ENCODE data around the gene EFCAB6. TPM values are rescaled to one million over a fixed set of nuclear protein-coding genes. Genes with fewer than 3 reads are reported as not detected.

EFCAB6 gene
- total RNA-seq, 2 experiments from 2014 or later: 0.15 to 0.20 TPM

DNA sequence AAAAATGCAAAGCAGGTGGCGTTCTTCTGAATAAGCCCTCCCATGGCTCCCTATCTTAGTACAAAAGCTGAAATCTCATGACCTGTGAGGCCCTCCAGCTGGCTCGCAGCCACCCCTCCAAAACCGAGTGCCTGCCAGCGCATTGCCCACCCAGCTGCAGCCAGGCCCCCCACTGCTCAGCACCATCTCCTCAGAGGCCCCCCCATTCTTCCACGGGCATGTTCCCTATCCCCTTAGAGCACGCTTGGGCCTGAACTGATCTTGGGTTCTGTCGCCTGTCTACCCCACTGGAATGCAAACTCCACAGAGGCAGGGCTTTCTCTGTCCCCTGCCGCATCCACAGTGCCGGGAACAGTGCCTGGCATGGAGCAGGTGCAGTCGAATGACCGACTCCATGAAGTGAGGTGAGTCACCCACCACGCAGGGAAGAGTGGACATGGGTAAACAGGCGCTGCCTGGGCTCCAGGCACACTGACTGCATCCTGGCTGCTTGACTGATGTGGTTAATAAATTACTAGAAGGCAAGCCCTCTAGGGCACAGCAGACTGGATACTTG lies 11.3 kb upstream of the EFCAB6 start:
- Mint-ChIP-seq H3K4me1 (no peaks in the 10 kb centered on the region), H3K4me3 (no peak overlapping the region), H3K9me3 (no peaks in the 10 kb centered on the region), H3K36me3 (ENCODE audit: low read depth) (no peaks in the 10 kb centered on the region), H3K27me3 (no peaks in the 10 kb centered on the region), H3K27ac (no peak overlapping the region)
- CTCF ChIA-PET: no interaction called here
- DNase-seq: no peak
- POLR2A ChIA-PET: no interaction called here

DNA sequence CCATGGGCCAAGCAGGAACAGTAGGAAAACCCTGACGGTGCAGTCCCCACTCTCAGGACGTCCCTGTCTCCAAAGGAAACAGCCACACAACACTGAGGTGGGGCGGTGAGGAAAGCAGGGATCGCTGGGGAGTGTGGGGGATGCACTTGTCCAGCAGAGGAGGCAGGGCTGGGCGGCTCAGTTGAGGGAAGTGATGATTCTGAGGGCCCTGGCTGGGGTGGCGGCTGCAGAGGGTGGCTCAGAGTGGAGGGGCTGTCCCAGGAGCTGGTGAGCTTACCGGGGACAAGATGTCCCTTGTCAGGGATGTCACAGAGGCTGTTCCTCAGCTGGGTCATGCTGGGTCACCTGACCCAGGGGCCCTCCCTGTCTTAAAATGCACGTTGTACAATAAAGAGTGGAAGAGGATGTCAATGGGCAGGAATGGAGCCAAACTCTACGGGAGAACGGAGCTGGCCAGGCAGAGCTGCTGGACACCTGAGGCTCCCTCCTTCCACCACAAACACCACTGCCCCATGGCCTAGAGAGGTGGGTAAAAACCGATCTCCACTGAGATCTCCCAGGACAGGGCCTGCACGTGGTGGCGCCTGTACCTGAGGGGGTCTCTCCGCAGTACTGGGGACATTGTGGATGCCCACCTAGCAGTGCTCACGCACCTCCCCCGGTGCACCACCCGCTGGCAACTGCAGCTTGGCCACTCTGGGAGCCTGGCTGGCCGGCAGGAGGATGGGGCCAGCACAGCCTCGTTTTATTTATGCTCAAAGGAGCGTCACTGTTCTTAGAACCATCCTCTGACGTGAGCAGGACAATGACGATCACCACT lies 9.7 kb upstream of the EFCAB6 start:
- CTCF ChIA-PET: no interaction called here
- Mint-ChIP-seq H3K36me3 (ENCODE audit: low read depth) (no peaks in the 10 kb centered on the region), H3K4me1 (no peaks in the 10 kb centered on the region), H3K4me3 (no peak overlapping the region), H3K27ac (no peak overlapping the region), H3K27me3 (no peaks in the 10 kb centered on the region), H3K9me3 (no peaks in the 10 kb centered on the region)
- no peak for DNase-seq
- POLR2A ChIA-PET: no interaction called here

GRCh38 chr22:43820651-43821305 lies 8.7 kb upstream of the EFCAB6 start:
- no peak for DNase-seq
- Mint-ChIP-seq H3K27ac (no peak overlapping the region), H3K36me3 (ENCODE audit: low read depth) (no peaks in the 10 kb centered on the region), H3K9me3 (no peaks in the 10 kb centered on the region), H3K4me3 (no peak overlapping the region), H3K4me1 (no peaks in the 10 kb centered on the region), H3K27me3 (no peaks in the 10 kb centered on the region)
- CTCF ChIA-PET: no interaction called here
- POLR2A ChIA-PET: no interaction called here

DNA sequence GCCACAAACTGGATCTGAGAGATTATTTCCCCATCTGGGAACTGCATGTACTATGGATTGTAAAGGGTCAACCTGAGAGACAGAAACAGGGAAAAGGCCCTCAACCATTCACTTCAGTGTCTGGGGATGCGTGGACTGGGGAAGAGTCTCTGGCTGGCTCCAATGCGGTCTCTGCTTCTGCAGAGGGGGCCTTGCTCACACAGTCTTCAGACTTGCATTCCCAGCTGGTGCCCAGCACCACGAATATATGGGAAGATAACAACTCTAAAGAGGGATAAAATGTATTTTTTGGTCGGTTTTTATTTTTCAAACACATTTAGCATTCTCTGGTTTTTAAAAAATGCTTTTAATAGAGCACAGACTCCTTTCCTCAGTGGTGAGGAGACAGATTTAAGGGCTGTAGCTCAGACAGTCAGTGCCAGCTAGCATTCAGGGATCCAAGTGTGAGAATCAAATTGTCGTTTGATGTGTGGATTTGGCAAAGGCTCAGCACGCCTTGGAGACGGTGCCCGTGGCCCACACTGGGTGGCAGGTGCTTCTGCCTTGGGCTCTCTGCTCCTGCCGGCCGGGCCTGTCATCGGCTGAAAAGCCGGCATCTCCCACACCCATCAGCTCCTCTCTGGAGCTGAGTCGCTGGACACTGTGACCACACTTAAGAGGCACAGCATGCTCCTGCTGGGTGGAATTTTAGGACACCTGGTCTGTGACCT lies 8.0 kb upstream of the EFCAB6 start:
- Mint-ChIP-seq H3K27me3 (no peaks in the 10 kb centered on the region), H3K4me1 (no peaks in the 10 kb centered on the region), H3K27ac (no peak overlapping the region), H3K36me3 (ENCODE audit: low read depth) (no peaks in the 10 kb centered on the region), H3K4me3 (no peak overlapping the region), H3K9me3 (no peaks in the 10 kb centered on the region)
- DNase-seq: no peak
- CTCF ChIA-PET: no interaction called here
- POLR2A ChIA-PET: no interaction called here

GRCh38 chr22:43819421-43819921 lies 7.4 kb upstream of the EFCAB6 start:
- CTCF ChIA-PET: no interaction called here
- Mint-ChIP-seq H3K9me3 (no peaks in the 10 kb centered on the region), H3K27me3 (no peaks in the 10 kb centered on the region), H3K4me1 (no peaks in the 10 kb centered on the region), H3K36me3 (ENCODE audit: low read depth) (no peaks in the 10 kb centered on the region), H3K4me3 (no peak overlapping the region), H3K27ac (no peak overlapping the region)
- DNase-seq: no peak
- POLR2A ChIA-PET: no interaction called here

DNA sequence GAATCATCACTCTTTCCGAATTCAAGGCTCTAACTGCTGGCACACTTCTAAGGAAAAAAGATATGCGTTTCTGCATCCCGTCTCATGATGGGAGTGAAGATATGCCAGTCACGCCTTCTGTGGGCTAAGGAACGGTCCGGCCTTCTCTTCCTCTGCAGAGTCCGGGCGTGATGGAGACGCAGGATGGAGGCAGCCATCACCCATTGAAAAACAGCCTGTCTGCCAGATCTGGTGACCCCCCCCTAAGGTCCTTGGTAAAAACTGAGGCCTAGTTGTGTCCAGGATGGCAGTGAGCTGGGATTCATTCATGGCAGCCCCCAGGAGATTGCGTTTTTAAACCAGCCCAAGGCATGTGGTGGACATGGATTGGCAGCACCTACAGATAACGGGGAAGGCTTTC lies 6.9 kb upstream of the EFCAB6 start:
- H3K9me3 Mint-ChIP-seq: no peaks in the 10 kb centered on the region
- H3K27ac Mint-ChIP-seq: no peak overlapping the region
- peaks cover 4% of the 10 kb centered on the region for H3K36me3 Mint-ChIP-seq (ENCODE audit: low read depth)
- DNase-seq: no peak
- no peak overlapping the region for H3K4me3 Mint-ChIP-seq
- no peaks in the 10 kb centered on the region for H3K27me3 Mint-ChIP-seq
- CTCF ChIA-PET: no interaction called here
- peaks cover 4% of the 10 kb centered on the region for H3K4me1 Mint-ChIP-seq
- POLR2A ChIA-PET: no interaction called here

DNA sequence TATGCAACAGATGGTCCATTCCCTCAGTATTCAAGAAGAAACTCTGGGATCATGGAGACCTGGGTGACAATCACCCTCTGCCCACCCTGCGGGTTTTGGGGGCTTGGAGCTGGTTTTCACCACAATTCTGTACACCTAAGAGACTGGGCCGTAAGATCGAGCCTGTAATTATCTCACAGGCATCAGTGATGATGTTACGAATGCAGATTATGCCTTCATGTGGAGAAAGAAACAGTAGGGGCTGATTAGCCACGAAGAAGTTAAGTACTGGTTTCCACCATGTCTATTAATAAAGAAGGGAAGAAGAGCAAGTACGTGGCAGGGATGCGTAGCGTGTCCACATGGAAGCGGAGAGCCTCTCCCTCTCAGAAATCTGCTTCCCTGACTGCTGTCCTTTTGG lies 5.3 kb upstream of the EFCAB6 start:
- DNase-seq: no peak
- H3K27me3 Mint-ChIP-seq: no peaks in the 10 kb centered on the region

DNA sequence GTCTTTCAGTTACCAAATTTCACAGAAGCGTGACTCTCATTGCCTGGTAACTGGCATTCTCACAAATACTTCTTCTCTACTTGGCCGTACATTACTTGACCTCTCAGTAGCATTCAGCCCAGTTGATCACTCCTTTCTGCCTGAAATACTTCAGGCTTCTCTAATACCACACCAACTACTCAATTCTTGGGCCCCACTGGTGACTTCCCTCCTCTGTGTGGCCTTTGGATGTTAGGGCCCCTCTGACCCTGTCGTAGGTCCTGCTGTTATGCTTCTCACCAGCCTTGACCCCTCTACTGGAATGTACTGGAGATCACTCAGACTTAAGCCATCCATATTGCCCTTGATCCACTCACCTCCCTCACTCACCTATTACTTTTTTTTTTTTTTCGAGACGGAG lies 2.2 kb upstream of the EFCAB6 start:
- Mint-ChIP-seq H3K4me3 (no peak overlapping the region), H3K36me3 (ENCODE audit: low read depth) (peaks cover 7% of the 10 kb centered on the region), H3K27me3 (no peaks in the 10 kb centered on the region), H3K4me1 (peaks cover 29% of the 10 kb centered on the region), H3K9me3 (no peaks in the 10 kb centered on the region), H3K27ac (no peak overlapping the region)
- ChIA-PET POLR2A (no interaction called here), CTCF (no interaction called here)
- no peak for DNase-seq

More for the DNA sequence above, 5.3 kb upstream of the EFCAB6 start:
- no peak overlapping the region for H3K27ac Mint-ChIP-seq
- ChIA-PET POLR2A (no interaction called here), CTCF (no interaction called here)
- H3K36me3 Mint-ChIP-seq (ENCODE audit: low read depth): peaks cover 4% of the 10 kb centered on the region
- H3K4me3 Mint-ChIP-seq: no peak overlapping the region
- no peaks in the 10 kb centered on the region for H3K9me3 Mint-ChIP-seq
- peaks cover 15% of the 10 kb centered on the region for H3K4me1 Mint-ChIP-seq

DNA sequence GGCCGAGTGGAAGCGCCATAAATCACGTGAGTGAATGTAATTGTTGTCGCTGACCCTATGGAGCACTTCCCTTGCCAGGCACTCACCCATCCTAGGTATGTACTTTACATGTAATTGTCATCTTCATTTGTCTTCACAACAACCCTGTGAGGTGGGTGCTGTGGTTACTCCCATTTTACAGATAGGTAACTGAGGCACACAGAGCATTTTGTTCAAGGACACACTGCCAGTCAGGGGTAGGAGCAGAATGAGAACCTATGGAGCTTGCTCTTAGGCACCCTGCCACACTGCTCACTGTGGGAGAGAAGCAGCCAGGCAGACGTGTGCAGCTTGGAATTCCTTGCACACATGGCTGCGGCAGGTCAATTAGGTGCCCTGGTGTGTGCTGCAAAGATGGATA lies 785 bp upstream of the EFCAB6 start:
- peak overlapping the region; percentile 92 for H3K4me3 Mint-ChIP-seq
- ChIA-PET CTCF (no interaction called here), POLR2A (no interaction called here)
- peak overlapping the region; percentile 91 for H3K27ac Mint-ChIP-seq
- DNase-seq: no peak
- H3K36me3 Mint-ChIP-seq (ENCODE audit: low read depth): peaks cover 7% of the 10 kb centered on the region
- peaks cover 29% of the 10 kb centered on the region for H3K4me1 Mint-ChIP-seq
- H3K9me3 Mint-ChIP-seq: no peaks in the 10 kb centered on the region
- no peaks in the 10 kb centered on the region for H3K27me3 Mint-ChIP-seq

DNA sequence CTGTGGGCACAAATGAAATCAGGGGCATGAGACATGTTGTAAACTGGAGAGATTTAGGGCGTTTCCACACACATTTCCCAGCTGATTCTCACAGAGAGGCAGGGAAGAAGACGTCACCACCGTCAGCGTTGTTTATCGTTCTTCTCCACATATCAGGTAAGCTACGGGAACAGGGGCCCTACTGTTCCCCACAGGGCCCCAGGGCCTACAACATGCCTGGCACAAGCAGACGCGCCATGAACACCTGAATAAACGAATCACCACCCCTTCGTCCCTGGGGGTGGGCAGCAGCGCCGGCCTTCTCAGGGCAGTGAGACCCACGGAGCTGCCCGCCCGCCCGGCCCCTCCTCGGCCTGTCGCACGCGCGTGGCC lies 342 bp downstream of the EFCAB6 start:
- peak; percentile 13 for DNase-seq
- H3K4me3 Mint-ChIP-seq: peak overlapping the region; percentile 92
- POLR2A ChIA-PET: no interaction called here
- no peaks in the 10 kb centered on the region for H3K9me3 Mint-ChIP-seq
- H3K36me3 Mint-ChIP-seq (ENCODE audit: low read depth): peaks cover 7% of the 10 kb centered on the region
- CTCF ChIA-PET: interaction anchor here (0.8 kb wide), 1 partner anchor 26 kb away, joined by 3 read pairs; no protein-coding TSS in a partner anchor
- H3K4me1 Mint-ChIP-seq: peaks cover 29% of the 10 kb centered on the region
- peaks cover 3% of the 10 kb centered on the region for H3K27me3 Mint-ChIP-seq
- H3K27ac Mint-ChIP-seq: peak overlapping the region; percentile 91

DNA sequence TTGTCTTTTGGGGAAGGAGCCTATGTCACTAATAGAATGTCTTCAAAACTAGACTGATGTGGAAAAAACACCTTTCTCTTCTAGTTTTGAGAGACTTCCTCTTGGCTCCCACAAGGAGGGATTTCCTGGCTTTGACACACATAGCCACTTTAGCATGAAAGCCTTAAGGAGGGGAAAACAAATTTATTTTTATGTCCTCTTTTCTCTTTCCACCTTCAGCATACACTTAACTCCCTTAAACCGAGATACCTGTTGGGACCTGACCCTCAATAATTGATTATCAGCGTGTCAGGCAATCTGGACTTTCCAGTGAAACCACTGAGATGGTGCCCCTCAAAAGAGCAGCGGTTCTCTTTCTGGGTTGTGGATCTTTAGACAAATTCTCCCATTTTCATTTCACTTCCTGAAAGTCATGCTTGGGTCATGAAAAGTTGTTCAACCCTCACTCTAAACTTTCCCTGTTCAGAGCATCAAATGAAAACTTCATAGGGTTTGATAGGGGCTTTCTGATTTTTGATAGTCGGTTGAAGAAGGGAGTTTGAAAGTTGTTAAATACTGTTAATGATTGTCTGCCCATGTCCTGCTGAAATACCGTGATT lies 9.1 kb downstream of the EFCAB6 start:
- ChIA-PET POLR2A (no interaction called here), CTCF (no interaction called here)
- H3K36me3 Mint-ChIP-seq (ENCODE audit: low read depth): no peaks in the 10 kb centered on the region
- peaks cover 31% of the 10 kb centered on the region for H3K27me3 Mint-ChIP-seq
- no peak overlapping the region for H3K4me3 Mint-ChIP-seq
- no peaks in the 10 kb centered on the region for H3K4me1 Mint-ChIP-seq
- no peak for DNase-seq
- no peaks in the 10 kb centered on the region for H3K9me3 Mint-ChIP-seq
- no peak overlapping the region for H3K27ac Mint-ChIP-seq

DNA sequence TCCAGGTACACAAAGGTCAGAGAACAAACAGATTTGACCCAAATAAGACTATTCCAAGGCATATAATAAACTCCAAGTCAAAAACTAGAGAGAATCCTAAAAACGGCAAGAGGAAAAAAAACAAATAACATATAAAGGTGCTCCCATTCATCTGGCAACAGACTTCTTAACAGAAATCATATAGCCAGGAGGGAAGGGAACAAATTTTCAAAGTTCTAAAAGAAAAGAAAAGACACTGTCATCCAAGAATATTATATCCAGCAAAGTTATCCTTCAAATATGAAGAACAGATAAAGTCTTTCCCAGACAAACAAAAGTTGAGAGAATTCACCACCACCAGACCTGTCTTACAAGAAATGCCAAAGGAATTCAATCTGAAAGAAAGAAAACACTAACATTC lies 11.1 kb downstream of the EFCAB6 start:
- Mint-ChIP-seq H3K9me3 (no peaks in the 10 kb centered on the region), H3K27me3 (peaks cover 27% of the 10 kb centered on the region), H3K27ac (no peak overlapping the region), H3K36me3 (ENCODE audit: low read depth) (no peaks in the 10 kb centered on the region), H3K4me1 (no peaks in the 10 kb centered on the region), H3K4me3 (no peak overlapping the region)
- DNase-seq: no peak
- ChIA-PET POLR2A (no interaction called here), CTCF (no interaction called here)

DNA sequence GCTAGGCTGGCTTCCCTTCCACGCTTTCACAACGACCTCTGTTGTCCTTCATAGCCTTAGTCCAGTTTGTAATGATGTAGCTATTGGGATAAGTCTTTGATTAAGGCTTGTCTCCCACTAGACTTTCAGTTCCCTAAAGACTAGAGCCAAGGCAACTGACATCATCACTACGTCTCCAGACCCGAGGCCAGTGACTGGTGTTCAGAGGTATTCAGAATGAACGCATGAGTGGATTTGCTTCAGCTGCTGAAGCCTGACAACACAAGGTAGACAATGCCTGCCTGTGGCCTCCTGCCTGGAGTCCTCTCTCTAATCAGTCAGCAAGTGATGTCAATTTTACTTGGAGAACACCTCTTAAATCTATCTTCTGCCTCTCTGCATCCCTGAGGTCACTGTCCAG lies 13.6 kb downstream of the EFCAB6 start:
- H3K27ac Mint-ChIP-seq: no peak overlapping the region
- ChIA-PET CTCF (interaction anchor here (1.0 kb wide), 1 partner anchor 63 kb away, joined by 4 read pairs; no protein-coding TSS in a partner anchor), POLR2A (no interaction called here)
- no peak for DNase-seq
- H3K4me1 Mint-ChIP-seq: no peaks in the 10 kb centered on the region
- H3K9me3 Mint-ChIP-seq: no peaks in the 10 kb centered on the region
- H3K36me3 Mint-ChIP-seq (ENCODE audit: low read depth): no peaks in the 10 kb centered on the region
- H3K27me3 Mint-ChIP-seq: peaks cover 14% of the 10 kb centered on the region
- H3K4me3 Mint-ChIP-seq: no peak overlapping the region

All from activated CD4-positive, alpha-beta T cell treated with anti-CD3 and anti-CD28 coated beads, Interleukin-2, amount 10 ng/mL, durations not matched to agents 7 days and 5 days (primary cell).